OCI-LY1 (cell line): ENCODE results near the gene CGREF1.

Source experiments
- H2AFZ ChIP-seq: fragments of 200-600 bp; sonication (generic), shearing (Covaris generic); 2 replicates; pipeline ENCODE4 v1.6.0; 2014; ENCODE audit warnings: antibody characterized with exemption, mild to moderate bottlenecking, low read length
- H3F3A ChIP-seq: fragments of 200-600 bp; sonication (generic), shearing (Covaris generic); 2 replicates; pipeline ENCODE4 v1.6.0; 2014; ENCODE audit warnings: mild to moderate bottlenecking, antibody characterized with exemption, low read length, moderate library complexity; ENCODE audit not compliant: insufficient read depth
- H3K27ac ChIP-seq: fragments of 200-600 bp; sonication (generic); 2 replicates; pipeline ENCODE4 v1.5.1; 2014; ENCODE audit warnings: low read length, mixed run types, mild to moderate bottlenecking, low read depth; ENCODE audit not compliant: poor library complexity, severe bottlenecking
- H3K27me3 ChIP-seq: fragments of 200-600 bp; sonication (generic); 2 replicates; pipeline ENCODE4 v1.6.0; 2014; ENCODE audit warnings: antibody characterized with exemption, mild to moderate bottlenecking, low read length, moderate library complexity; ENCODE audit not compliant: insufficient read depth
- H3K36me3 ChIP-seq: fragments of 200-600 bp; sonication (generic); 2 replicates; pipeline ENCODE4 v1.6.1; 2014; ENCODE audit warnings: mild to moderate bottlenecking, antibody characterized with exemption, low read length, moderate library complexity, mixed read lengths; ENCODE audit not compliant: insufficient read depth
- H3K4me1 ChIP-seq: fragments of 200-600 bp; sonication (generic); 2 replicates; pipeline ENCODE4 v1.5.1; 2014; ENCODE audit warnings: mild to moderate bottlenecking, low read length, moderate library complexity; ENCODE audit not compliant: insufficient read depth, severe bottlenecking
- H3K4me2 ChIP-seq: fragments of 200-600 bp; sonication (generic), shearing (Covaris generic); 2 replicates; pipeline ENCODE4 v1.6.1; 2014; ENCODE audit warnings: low read length
- H3K4me3 ChIP-seq: fragments of 200-600 bp; sonication (generic); 2 replicates; pipeline ENCODE4 v1.5.1; 2014; ENCODE audit warnings: low read length, low read depth, mild to moderate bottlenecking, mixed read lengths; ENCODE audit not compliant: poor library complexity, severe bottlenecking
- H3K79me2 ChIP-seq: fragments of 200-600 bp; shearing (Covaris generic); 2 replicates; pipeline ENCODE4 v1.6.1; 2016; ENCODE audit warnings: mixed run types, low read length, mixed read lengths; ENCODE audit not compliant: insufficient read depth
- H3K9ac ChIP-seq: fragments of 200-600 bp; sonication (generic), shearing (Covaris generic); 2 replicates; pipeline ENCODE4 v1.6.1; 2014; ENCODE audit warnings: mild to moderate bottlenecking, low read length, mixed read lengths
- H3K9me2 ChIP-seq: fragments of 200-600 bp; sonication (generic), shearing (Covaris generic); 2 replicates; pipeline ENCODE4 v1.6.1; 2014; ENCODE audit warnings: low read depth, mild to moderate bottlenecking, low read length, mixed read lengths
- H3K9me3 ChIP-seq: fragments of 200-600 bp; shearing (Covaris generic); 2 replicates; pipeline ENCODE4 v1.6.1; 2014; ENCODE audit warnings: low read length, mixed read lengths
- H4K20me1 ChIP-seq: fragments of 200-600 bp; sonication (generic), shearing (Covaris generic); 2 replicates; pipeline ENCODE4 v1.6.0; 2016; ENCODE audit warnings: mild to moderate bottlenecking, low read length; ENCODE audit not compliant: insufficient read depth
- CTCF ChIP-seq: fragments of 200-600 bp; sonication (generic), shearing (Covaris generic); IDR thresholded peaks from 2 replicates; pipeline ENCODE4 v1.5.1; 2017; ENCODE audit warnings: mild to moderate bottlenecking, antibody characterized with exemption, low read length, moderate library complexity, mixed read lengths
- EZH2 ChIP-seq: fragments of 200-600 bp; sonication (generic), shearing (Covaris generic); IDR thresholded peaks from 2 replicates; pipeline ENCODE4 v1.8.0; 2017; ENCODE audit warnings: borderline replicate concordance, mixed run types, mild to moderate bottlenecking, antibody characterized with exemption, low read length, moderate library complexity, mixed read lengths

The CGREF1 gene

GRCh38 chr2:27059141-27059820 lies 59.6 kb downstream of the CGREF1 start:
- H3K9me2 ChIP-seq, result no peaks in the 10 kb centered on the region
- no peaks in the 10 kb centered on the region for H3K27me3 ChIP-seq
- no peaks in the 10 kb centered on the region for H4K20me1 ChIP-seq
- H3K4me1 ChIP-seq, result no peaks in the 10 kb centered on the region
- H3K9ac ChIP-seq, result no peak overlapping the region
- no peak overlapping the region for H3K4me2 ChIP-seq
- no peak overlapping the region for H2AFZ ChIP-seq
- no peaks in the 10 kb centered on the region for H3K9me3 ChIP-seq
- peaks cover 47% of the 10 kb centered on the region for H3K36me3 ChIP-seq
- no peak overlapping the region for H3K4me3 ChIP-seq
- H3F3A ChIP-seq, result no peaks in the 10 kb centered on the region
- no peak overlapping the region for H3K27ac ChIP-seq
- TF ChIP-seq CTCF, result no peak
- no peak for TF ChIP-seq EZH2
- H3K79me2 ChIP-seq, result no peaks in the 10 kb centered on the region

- no peak overlapping the region for H3K4me2 ChIP-seq
- H2AFZ ChIP-seq, result no peak overlapping the region
- TF ChIP-seq EZH2 (no peak), CTCF (no peak)
- H3K4me3 ChIP-seq, result no peak overlapping the region
- H3K36me3 ChIP-seq, result peaks cover 58% of the 10 kb centered on the region
- no peak overlapping the region for H3K27ac ChIP-seq
- no peak overlapping the region for H3K9ac ChIP-seq
- no peaks in the 10 kb centered on the region for H3F3A ChIP-seq
- no peaks in the 10 kb centered on the region for H3K79me2 ChIP-seq
- H3K9me2 ChIP-seq, result no peaks in the 10 kb centered on the region
- H3K4me1 ChIP-seq, result no peaks in the 10 kb centered on the region
- H4K20me1 ChIP-seq, result no peaks in the 10 kb centered on the region
- H3K27me3 ChIP-seq, result no peaks in the 10 kb centered on the region
- no peaks in the 10 kb centered on the region for H3K9me3 ChIP-seq
Measured at GRCh38 chr2:27058210-27058609, 60.7 kb downstream of the CGREF1 start.

- Histone ChIP-seq H3K79me2 (no peaks in the 10 kb centered on the region), H2AFZ (no peak overlapping the region), H4K20me1 (no peaks in the 10 kb centered on the region), H3K9me3 (no peaks in the 10 kb centered on the region), H3K9ac (no peak overlapping the region), H3K4me2 (no peak overlapping the region), H3K27me3 (no peaks in the 10 kb centered on the region), H3K4me3 (no peak overlapping the region), H3K9me2 (no peaks in the 10 kb centered on the region), H3K36me3 (peaks cover 51% of the 10 kb centered on the region), H3F3A (no peaks in the 10 kb centered on the region), H3K27ac (no peak overlapping the region), H3K4me1 (peaks cover 7% of the 10 kb centered on the region)
- no peak for TF ChIP-seq CTCF
- TF ChIP-seq EZH2, result no peak
Measured at GRCh38 chr2:27057184-27057583, 61.7 kb downstream of the CGREF1 start.
